ENCODE results near the gene KCNQ1. TPM values are rescaled to one million over a fixed set of nuclear protein-coding genes. Genes with fewer than 3 reads are reported as not detected.

The KCNQ1 gene
- total and polyA plus RNA-seq, 2 experiments from 2014 or later = 0.45 to 0.87 TPM

- Mint-ChIP-seq H3K4me1 (peaks cover 6% of the 10 kb centered on the region), H3K27ac (no peak overlapping the region), H3K9me3 (peaks cover 35% of the 10 kb centered on the region), H3K4me3 (no peak overlapping the region), H3K27me3 (ENCODE audit: insufficient read depth, low read depth, poor library complexity) (peaks cover 36% of the 10 kb centered on the region), H3K36me3 (ENCODE audit: low read depth) (peaks cover 33% of the 10 kb centered on the region)
- no peak for DNase-seq (ENCODE audit: low spot score)
- Histone ChIP-seq H3K79me2 (replicated peaks; ENCODE audit: insufficient read depth) (no peaks in the 10 kb centered on the region), H2AFZ (no peak overlapping the region), H3K4me1 (ENCODE audit: insufficient read depth) (no peaks in the 10 kb centered on the region; the same call in 1 of the 2 replicates), H3F3A (replicated peaks; ENCODE audit: low read depth) (no peaks in the 10 kb centered on the region), H3K4me3 (no peak overlapping the region), H4K20me1 (replicated peaks; ENCODE audit: insufficient read depth) (no peaks in the 10 kb centered on the region), H3K36me3 (ENCODE audit: insufficient read depth) (peaks cover 11% of the 10 kb centered on the region), H3K27ac (ENCODE audit: low read depth) (no peak overlapping the region), H3K27me3 (ENCODE audit: insufficient read depth) (peaks cover 82% of the 10 kb centered on the region; the same call in 1 of the 2 replicates), H3K9me2 (ENCODE audit: insufficient read depth) (no peaks in the 10 kb centered on the region), H3K4me2 (no peak overlapping the region)
- ATAC-seq = no peak
- TF ChIP-seq REST (IDR thresholded peaks at IDR 0.05; ENCODE audit: unreplicated experiment) = no peak
- TF ChIP-seq CTCF (conservative IDR thresholded peaks at IDR 0.05; ENCODE audit: low read depth in 2 of 2) = no peak
- no peak for TF ChIP-seq STAT1 (IDR thresholded peaks at IDR 0.05; ENCODE audit: unreplicated experiment)
- TF ChIP-seq EZH2 (IDR thresholded peaks at IDR 0.05; ENCODE audit: low read depth, unreplicated experiment) = no peak
- TF ChIP-seq CREB1 (CRISPR knock-in tag; IDR thresholded peaks at IDR 0.05; ENCODE audit: low read depth) = no peak
- no peak for TF ChIP-seq ZNF462 (CRISPR knock-in tag; IDR thresholded peaks at IDR 0.05)
- TF ChIP-seq EZH2phosphoT487 (IDR thresholded peaks at IDR 0.05; ENCODE audit: unreplicated experiment) = no peak
- TF ChIP-seq JUNB (IDR thresholded peaks at IDR 0.05; ENCODE audit: unreplicated experiment) = no peak
- no peak for TF ChIP-seq POLR2AphosphoS5 (IDR thresholded peaks at IDR 0.05; ENCODE audit: low read depth)
- no peak for TF ChIP-seq ETS1 (IDR thresholded peaks at IDR 0.05)
These were observed 264.0 kb downstream of the KCNQ1 start for GRCh38 chr11:2708757-2709281.

All from GM23338 (cell line).